ENCODE data around the gene ITGB2.

DNA sequence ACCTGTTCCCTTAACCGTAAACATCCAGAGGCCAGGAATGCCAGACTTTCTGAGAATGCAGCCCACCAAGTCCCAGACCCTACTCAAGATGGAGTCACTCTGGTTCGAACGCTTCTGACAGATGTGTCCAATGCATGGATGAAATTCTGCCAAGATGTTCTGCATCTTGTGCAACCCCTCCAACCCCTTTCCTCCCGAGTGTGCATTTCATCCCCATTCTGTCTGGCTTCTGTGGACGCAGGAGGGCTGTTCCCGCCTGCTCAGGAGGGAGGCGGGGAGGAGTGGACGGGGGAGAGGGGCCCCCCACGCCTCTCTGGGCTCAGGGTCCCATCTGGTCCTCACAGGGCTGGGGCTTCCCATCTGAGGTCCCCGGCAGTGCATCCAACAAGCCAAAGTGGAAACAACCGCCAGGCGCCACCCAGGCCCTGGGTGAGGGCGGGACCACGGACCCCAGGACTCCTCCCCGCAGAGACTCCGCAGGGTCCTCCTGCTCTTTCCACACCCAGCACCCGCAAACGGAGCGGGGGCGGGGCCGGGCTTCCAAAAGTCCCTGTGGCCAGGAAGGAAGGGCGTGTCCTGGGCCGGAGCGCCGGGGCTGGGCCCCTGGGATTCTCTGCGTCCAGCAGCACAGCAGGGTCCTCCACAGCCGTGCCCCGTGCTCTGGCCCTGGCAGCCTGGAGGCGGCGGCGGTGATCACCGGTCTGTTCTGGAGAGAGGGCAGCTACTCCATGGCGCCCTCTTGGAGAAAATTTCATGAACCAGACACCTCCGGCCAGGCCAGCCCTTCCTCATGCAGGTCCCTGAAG, 75.1 kb downstream of the ITGB2 start:
- TF ChIP-seq, protein P1, sequence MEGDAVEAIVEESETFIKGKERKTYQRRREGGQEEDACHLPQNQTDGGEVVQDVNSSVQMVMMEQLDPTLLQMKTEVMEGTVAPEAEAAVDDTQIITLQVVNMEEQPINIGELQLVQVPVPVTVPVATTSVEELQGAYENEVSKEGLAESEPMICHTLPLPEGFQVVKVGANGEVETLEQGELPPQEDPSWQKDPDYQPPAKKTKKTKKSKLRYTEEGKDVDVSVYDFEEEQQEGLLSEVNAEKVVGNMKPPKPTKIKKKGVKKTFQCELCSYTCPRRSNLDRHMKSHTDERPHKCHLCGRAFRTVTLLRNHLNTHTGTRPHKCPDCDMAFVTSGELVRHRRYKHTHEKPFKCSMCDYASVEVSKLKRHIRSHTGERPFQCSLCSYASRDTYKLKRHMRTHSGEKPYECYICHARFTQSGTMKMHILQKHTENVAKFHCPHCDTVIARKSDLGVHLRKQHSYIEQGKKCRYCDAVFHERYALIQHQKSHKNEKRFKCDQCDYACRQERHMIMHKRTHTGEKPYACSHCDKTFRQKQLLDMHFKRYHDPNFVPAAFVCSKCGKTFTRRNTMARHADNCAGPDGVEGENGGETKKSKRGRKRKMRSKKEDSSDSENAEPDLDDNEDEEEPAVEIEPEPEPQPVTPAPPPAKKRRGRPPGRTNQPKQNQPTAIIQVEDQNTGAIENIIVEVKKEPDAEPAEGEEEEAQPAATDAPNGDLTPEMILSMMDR (conservative IDR thresholded peaks at IDR 0.05 in 1 of 2, IDR thresholded peaks at IDR 0.05 in 1 of 2; ENCODE audit: low read depth in 1 of 2, low read length in 2 of 2) = peak; percentile 20 to 43
- TF ChIP-seq EZH2 (IDR thresholded peaks at IDR 0.05; ENCODE audit: low read length, missing control alignments) = no peak

All from fibroblast of lung (primary cell).